HG02852 (cell line): Measurements from ENCODE around the gene MIEF2.

Source experiments
- ATAC-seq: cut with Tn5 transposase; IDR thresholded peaks from one replicate; pipeline ENCODE4 v1.9.1; 2021; ENCODE audit warnings: mild to moderate bottlenecking, moderate library complexity; ENCODE audit not compliant: unreplicated experiment

The MIEF2 gene

DNA sequence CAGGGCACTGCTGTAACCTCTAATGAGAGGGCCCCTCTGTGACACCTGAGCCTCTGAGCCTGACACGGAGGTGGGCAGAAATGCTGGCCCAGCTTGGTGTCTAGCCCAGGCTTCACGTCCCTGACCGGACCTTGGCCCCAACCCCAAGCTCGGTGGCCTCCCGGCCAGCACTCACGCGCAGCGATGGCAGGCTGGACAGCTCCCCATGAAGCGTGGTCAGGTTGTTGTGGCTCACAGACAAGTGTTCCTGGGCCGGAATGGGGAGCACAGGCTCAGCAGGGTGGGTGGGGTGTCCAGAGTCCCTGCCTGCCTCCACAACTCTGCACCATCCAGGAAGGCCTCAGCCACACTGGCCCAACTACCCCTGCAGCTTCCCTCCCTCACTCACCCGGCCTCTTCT is 4.1 kb upstream of the MIEF2 start:
- no peak for ATAC-seq

GRCh38 chr17:18256776-18257175 is 3.7 kb upstream of the MIEF2 start:
- ATAC-seq = no peak

- no peak for ATAC-seq
Observed at GRCh38 chr17:18257268-18257981, 3.0 kb upstream of the MIEF2 start.

GRCh38 chr17:18257982-18258355 is 2.5 kb upstream of the MIEF2 start:
- no peak for ATAC-seq

- no peak for ATAC-seq
Observed at GRCh38 chr17:18258356-18259038, 2.0 kb upstream of the MIEF2 start, which contains the start of gene FLII. Gene FLII, minus strand, starts transcription at chr17:18258738. Its CDS starts 48 bp downstream, at chr17:18258690.

- ATAC-seq = no peak
Observed at GRCh38 chr17:18259621-18260331, 686 bp upstream of the MIEF2 start.

DNA sequence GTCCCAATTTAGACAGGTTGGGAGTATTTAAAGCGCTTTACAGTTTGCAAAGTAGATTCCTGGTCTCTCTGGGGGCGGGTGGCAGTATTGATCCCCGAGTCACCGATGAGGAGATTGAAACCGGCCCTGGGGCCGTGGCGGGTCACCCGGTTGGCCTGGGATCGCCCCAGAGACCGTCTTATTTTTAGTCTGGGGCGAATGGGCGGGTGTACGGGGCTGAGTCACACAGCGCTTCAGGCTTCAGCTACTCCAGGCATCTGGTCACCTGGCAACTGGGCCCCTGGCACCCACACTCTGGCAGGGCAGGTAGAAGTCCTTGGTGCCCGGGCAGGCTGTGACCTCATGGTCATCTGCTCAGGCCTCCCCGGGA is 669 bp downstream of the MIEF2 start:
- no peak for ATAC-seq

DNA sequence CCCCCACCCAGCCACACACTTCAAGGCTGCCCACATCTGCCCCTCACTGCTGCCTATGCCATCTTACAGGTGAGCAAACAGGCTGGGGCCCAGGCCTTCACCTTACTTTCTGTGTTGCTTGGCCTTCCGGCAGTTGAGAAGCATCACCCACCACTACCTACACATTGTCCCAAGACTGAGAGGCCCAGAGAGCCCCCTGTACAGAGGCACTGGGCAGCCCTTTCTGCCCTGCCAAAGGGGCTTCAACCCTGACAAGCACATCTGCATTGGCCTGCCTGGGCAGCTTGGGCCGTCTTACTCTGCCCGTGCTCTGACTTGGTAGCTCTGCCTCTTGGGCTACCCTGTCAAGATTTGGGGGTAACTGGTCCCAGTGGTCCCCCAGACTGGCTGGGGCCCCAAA is 1.2 kb downstream of the MIEF2 start:
- ATAC-seq = no peak

- ATAC-seq = no peak
Observed at GRCh38 chr17:18262111-18262510, 1.6 kb downstream of the MIEF2 start.

DNA sequence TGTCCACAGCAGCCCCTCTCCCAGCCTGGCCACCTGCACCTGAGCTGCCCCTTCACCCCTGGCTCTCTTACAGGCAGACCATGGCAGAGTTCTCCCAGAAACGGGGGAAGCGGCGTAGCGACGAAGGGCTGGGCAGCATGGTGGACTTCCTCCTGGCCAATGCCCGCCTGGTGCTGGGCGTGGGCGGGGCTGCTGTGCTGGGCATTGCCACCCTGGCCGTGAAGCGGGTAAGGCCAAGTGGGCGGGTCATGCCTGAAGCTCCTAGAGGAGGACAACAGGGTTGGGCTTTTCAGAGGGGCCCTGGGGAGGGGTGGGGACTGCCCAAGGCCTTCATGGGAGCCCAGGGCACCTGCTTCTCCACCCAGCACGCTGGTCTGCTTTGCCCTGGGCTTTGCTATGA is 2.2 kb downstream of the MIEF2 start:
- ATAC-seq = no peak

GRCh38 chr17:18263885-18264682 is 3.6 kb downstream of the MIEF2 start:
- no peak for ATAC-seq

DNA sequence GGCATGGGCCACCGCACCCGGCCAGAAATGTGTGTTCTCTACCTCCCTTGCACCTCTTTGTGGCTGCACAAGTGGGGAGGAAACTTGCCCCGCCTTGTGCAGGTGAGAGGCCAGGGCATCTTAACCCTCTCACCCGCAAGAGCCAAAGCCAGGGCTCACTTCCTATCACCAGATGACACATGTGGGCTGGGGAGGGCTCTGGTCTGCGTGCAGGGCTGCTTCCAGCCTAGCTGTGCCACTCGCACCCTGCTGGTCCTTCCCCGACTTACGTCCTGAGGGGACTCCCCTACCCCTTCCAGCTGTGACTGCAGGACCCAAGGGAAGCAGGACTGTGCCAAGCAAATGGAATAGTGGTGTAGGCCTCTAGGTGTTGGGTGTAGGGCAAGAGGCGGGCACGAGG is 6.9 kb downstream of the MIEF2 start:
- no peak for ATAC-seq

GRCh38 chr17:18267927-18268711 is 7.7 kb downstream of the MIEF2 start:
- ATAC-seq = no peak

DNA sequence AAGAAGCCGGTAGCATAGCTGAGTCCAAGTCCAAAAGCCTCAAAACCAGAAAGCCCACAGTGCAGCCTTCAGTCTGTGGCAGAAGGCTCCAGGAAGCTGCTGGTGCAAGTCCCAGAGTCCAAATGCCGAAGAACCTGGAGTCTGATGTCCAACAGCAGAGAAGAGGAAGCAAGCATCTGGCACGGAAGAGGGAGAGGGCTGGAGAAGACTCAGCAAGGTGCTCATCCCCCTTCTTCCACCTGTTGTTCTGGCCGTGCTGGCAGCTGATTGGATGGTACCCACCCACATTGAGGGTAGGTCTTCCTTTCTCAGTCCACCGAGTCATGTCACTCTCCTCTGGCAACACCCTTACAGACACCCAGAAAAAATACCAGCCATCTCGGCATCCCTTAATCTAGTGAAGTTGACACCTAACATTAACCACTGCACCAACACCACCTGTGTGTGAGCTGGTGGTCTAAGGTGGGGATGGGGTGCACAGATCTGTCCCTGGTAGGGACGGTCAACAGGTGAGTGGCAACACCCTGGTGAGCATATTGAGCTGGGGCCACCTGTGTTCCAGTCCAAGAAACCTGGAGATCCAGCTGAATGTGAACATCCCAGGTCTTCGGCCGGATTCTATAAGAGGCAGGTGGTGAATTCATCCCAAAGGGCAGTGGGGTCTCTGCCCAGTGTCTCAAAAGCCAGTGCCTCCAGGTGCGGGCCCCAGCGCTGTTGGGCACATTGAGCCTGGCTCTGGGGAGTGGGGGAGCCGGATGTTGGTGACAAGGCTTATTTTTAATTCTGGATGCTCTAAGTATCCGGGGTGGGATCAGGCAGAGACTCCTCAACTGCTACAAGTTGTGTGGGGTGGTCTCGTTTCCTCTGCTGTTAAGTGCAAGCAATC is 9.8 kb downstream of the MIEF2 start:
- no peak for ATAC-seq

DNA sequence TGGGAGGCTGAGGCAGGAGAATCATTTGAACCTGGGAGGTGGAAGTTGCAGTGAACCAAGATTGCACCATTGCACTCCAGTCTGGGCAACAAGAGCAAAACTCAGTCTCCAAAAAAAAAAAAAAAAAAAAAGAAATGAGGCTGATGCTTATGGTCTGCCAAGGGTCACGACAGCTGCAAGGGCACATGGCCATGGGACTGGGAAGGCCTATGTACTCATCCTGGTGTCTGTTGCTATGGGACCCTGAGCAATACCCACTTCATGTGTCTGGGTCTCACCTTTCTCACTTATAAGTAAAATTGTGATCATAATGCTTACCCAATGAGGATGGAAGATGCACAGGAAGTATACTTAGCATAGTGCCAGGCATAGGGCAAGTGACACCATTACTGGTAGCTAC is 16.6 kb downstream of the MIEF2 start:
- no peak for ATAC-seq

GRCh38 chr17:18278867-18279266 is 18.4 kb downstream of the MIEF2 start:
- no peak for ATAC-seq

- ATAC-seq = no peak
Observed at GRCh38 chr17:18280249-18280648, 19.8 kb downstream of the MIEF2 start.

- ATAC-seq = no peak
Observed at GRCh38 chr17:18280766-18281371, 20.4 kb downstream of the MIEF2 start.

DNA sequence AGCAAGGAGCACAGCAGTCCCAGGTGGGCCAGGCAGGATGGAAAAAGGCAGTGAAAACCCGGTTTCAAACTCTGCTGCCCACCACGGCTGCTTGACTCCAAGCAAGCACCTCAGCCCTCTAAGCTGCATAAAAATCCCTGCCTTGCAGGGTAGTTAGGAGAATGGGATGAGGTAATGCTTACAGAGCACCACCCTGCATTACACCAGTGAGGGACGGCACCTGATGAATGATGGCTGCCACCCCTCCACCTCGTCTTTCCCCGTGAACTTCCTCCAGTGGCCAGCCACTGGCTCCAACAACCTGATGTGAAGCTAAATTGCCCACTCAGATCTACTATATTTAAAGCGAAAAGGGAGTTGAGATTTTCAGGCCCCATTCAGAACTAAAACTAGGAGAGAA is 21.3 kb downstream of the MIEF2 start:
- no peak for ATAC-seq
